H9 (cell line): Measurements from ENCODE around the gene UBE3B. TPM values are rescaled to one million over a fixed set of nuclear protein-coding genes. Genes with fewer than 3 reads are reported as not detected.

Experiments
- DNase-seq: peaks from one replicate; pipeline ENCODE4 v3.0.0-alpha.2; 2017
- H2AFZ ChIP-seq: one replicate; pipeline ENCODE4 v1.6.1; 2013; ENCODE audit warnings: mild to moderate bottlenecking, low read length, control low read depth, moderate library complexity
- H2AK5ac ChIP-seq: 2 replicates; pipeline ENCODE4 v1.6.1; 2013; ENCODE audit warnings: low read length, control low read depth, mixed read lengths; ENCODE audit not compliant: insufficient read length
- H2BK120ac ChIP-seq: one replicate; pipeline ENCODE4 v1.6.1; 2013; ENCODE audit warnings: low read depth, mild to moderate bottlenecking, low read length, control low read depth, inconsistent platforms; ENCODE audit not compliant: poor library complexity, severe bottlenecking
- H2BK12ac ChIP-seq: 2 replicates; pipeline ENCODE4 v1.6.1; 2013; ENCODE audit warnings: low read length, control low read depth, mixed read lengths, low read depth; ENCODE audit not compliant: insufficient read length
- H2BK15ac ChIP-seq: 2 replicates; pipeline ENCODE4 v1.6.1; 2013; ENCODE audit warnings: low read depth, low read length, control low read depth
- H2BK20ac ChIP-seq: one replicate; pipeline ENCODE4 v1.6.1; 2013; ENCODE audit warnings: low read depth, mild to moderate bottlenecking, low read length, control low read depth, inconsistent platforms; ENCODE audit not compliant: poor library complexity, severe bottlenecking
- H2BK5ac ChIP-seq: 2 replicates; pipeline ENCODE4 v1.6.1; 2013; ENCODE audit warnings: low read length, control low read depth, mixed read lengths; ENCODE audit not compliant: insufficient read length
- H3K14ac ChIP-seq: 2 replicates; pipeline ENCODE4 v1.6.1; 2013; ENCODE audit warnings: low read length, control low read depth; ENCODE audit not compliant: insufficient read depth
- H3K18ac ChIP-seq: 2 replicates; pipeline ENCODE4 v1.6.1; 2013; ENCODE audit warnings: low read depth, mild to moderate bottlenecking, mixed read lengths, low read length, control low read depth; ENCODE audit not compliant: insufficient read length
- H3K23ac ChIP-seq: 2 replicates; pipeline ENCODE4 v1.6.1; 2013; ENCODE audit warnings: low read length, control low read depth, mixed read lengths, low read depth; ENCODE audit not compliant: insufficient read length
- H3K23me2 ChIP-seq: 2 replicates; pipeline ENCODE4 v1.6.1; 2013; ENCODE audit warnings: low read depth, mild to moderate bottlenecking, mixed read lengths, low read length, control low read depth; ENCODE audit not compliant: insufficient read length, poor library complexity, severe bottlenecking
- H3K27ac ChIP-seq: 2 replicates; pipeline ENCODE4 v1.5.1; 2013; ENCODE audit warnings: low read length, control low read depth, mixed read lengths, low read depth; ENCODE audit not compliant: insufficient read length
- H3K27me3 ChIP-seq: 2 replicates; pipeline ENCODE4 v1.6.1; 2013; ENCODE audit warnings: low read length, control low read depth, inconsistent platforms; ENCODE audit not compliant: insufficient read depth
- H3K4ac ChIP-seq: 2 replicates; pipeline ENCODE4 v1.6.1; 2013; ENCODE audit warnings: low read depth, mild to moderate bottlenecking, control low read depth, inconsistent platforms, low read length, moderate library complexity
- H3K4me1 ChIP-seq: 2 replicates; pipeline ENCODE4 v1.6.1; 2013; ENCODE audit warnings: low read length, control low read depth, inconsistent platforms; ENCODE audit not compliant: insufficient read depth
- H3K4me2 ChIP-seq: 2 replicates; pipeline ENCODE4 v1.6.1; 2013; ENCODE audit warnings: low read length, control low read depth, mixed read lengths; ENCODE audit not compliant: insufficient read length, insufficient read depth
- H3K56ac ChIP-seq: 2 replicates; pipeline ENCODE4 v1.6.1; 2013; ENCODE audit warnings: low read depth, mild to moderate bottlenecking, mixed read lengths, low read length, control low read depth; ENCODE audit not compliant: insufficient read length
- H3K79me1 ChIP-seq: 2 replicates; pipeline ENCODE4 v1.6.1; 2013; ENCODE audit warnings: low read depth, mild to moderate bottlenecking, moderate library complexity, low read length, control low read depth, inconsistent platforms; ENCODE audit not compliant: insufficient read depth, poor library complexity, severe bottlenecking
- H3K79me2 ChIP-seq: 2 replicates; pipeline ENCODE4 v1.6.1; 2013; ENCODE audit warnings: low read length, control low read depth, inconsistent platforms; ENCODE audit not compliant: insufficient read depth
- H3K9ac ChIP-seq: 2 replicates; pipeline ENCODE4 v1.6.1; 2013; ENCODE audit warnings: low read length, control low read depth, mixed read lengths; ENCODE audit not compliant: insufficient read length; ENCODE audit errors: extremely low read depth
- H3K9me3 ChIP-seq: one replicate; pipeline ENCODE4 v1.6.1; 2013; ENCODE audit warnings: low read depth, low read length, inconsistent platforms; ENCODE audit not compliant: control insufficient read depth
- H3T11ph ChIP-seq: one replicate; pipeline ENCODE4 v1.6.1; 2013; ENCODE audit warnings: mild to moderate bottlenecking, low read length, control low read depth, inconsistent platforms
- H4K20me1 ChIP-seq: one replicate; pipeline ENCODE4 v1.6.1; 2013; ENCODE audit not compliant: control insufficient read depth, insufficient read length, insufficient read depth
- H4K5ac ChIP-seq: 2 replicates; pipeline ENCODE4 v1.6.1; 2013; ENCODE audit warnings: low read depth, mild to moderate bottlenecking, mixed read lengths, low read length, control low read depth; ENCODE audit not compliant: insufficient read length
- H4K8ac ChIP-seq: replicated peaks from 2 replicates; pipeline ENCODE4 v1.6.1; 2013; ENCODE audit warnings: low read length, control low read depth, mixed read lengths, low read depth; ENCODE audit not compliant: insufficient read length
- H4K91ac ChIP-seq: 2 replicates; pipeline ENCODE4 v1.6.1; 2013; ENCODE audit warnings: low read depth, mild to moderate bottlenecking, moderate library complexity, mixed read lengths, low read length, control low read depth; ENCODE audit not compliant: insufficient read length
- H3K27ac Mint-ChIP-seq, 3 experiments: 2 replicates in 2 of 3; 3 replicates in 1 of 3; pipeline ENCODE4 v1.8.0; 2020 to 2021; ENCODE audit warnings: mixed read lengths in 3 of 3, mild to moderate bottlenecking in 1 of 3, moderate library complexity in 1 of 3
- H3K27me3 Mint-ChIP-seq: 2 replicates; pipeline ENCODE4 v1.8.0; 2021; ENCODE audit warnings: low read depth, mild to moderate bottlenecking, moderate library complexity, mixed read lengths
- H3K36me3 Mint-ChIP-seq, 3 experiments: 2 replicates in 2 of 3; 3 replicates in 1 of 3; pipeline ENCODE4 v1.8.0; 2020 to 2021; ENCODE audit warnings: low read depth in 3 of 3, mixed read lengths in 3 of 3; ENCODE audit not compliant: insufficient read depth in 1 of 3
- H3K4me1 Mint-ChIP-seq, 2 experiments: 2 replicates each; pipeline ENCODE4 v1.8.0; 2020; ENCODE audit warnings: mixed read lengths in 2 of 2
- H3K4me3 Mint-ChIP-seq, 2 experiments: 2 replicates in 1 of 2; 3 replicates in 1 of 2; pipeline ENCODE4 v1.8.0; 2020 to 2021; ENCODE audit warnings: mild to moderate bottlenecking in 2 of 2, mixed read lengths in 2 of 2, moderate library complexity in 1 of 2
- H3K9me3 Mint-ChIP-seq, 2 experiments: 2 replicates in 1 of 2; 3 replicates in 1 of 2; pipeline ENCODE4 v1.8.0; 2020; ENCODE audit warnings: mild to moderate bottlenecking in 2 of 2, mixed read lengths in 2 of 2, moderate library complexity in 1 of 2
- CTCF ChIP-seq: fragments of 200-600 bp; sonication (generic); conservative IDR thresholded peaks from 3 replicates; pipeline ENCODE4 v1.8.0; 2021; ENCODE audit warnings: antibody characterized with exemption, mild to moderate bottlenecking
- WGBS: extraction: QIAGEN DNeasy Blood & Tissue Kit; methylation state at CpG from one replicate; pipeline ENCODE4 v1.1.7; 2013; ENCODE audit warnings: missing lambda C conversion rate, low lambda C conversion rate, mixed read lengths; ENCODE audit not compliant: insufficient read length; ENCODE audit errors: extremely low coverage; 5-methylcytosine and 5-hydroxymethylcytosine counted together
- total RNA-seq: library from RNA; stranded (reverse); gene quantifications from 2 replicates; pipeline ENCODE4 v1.2.1, GENCODE V29; 2021

The UBE3B gene
- total RNA-seq, 1 experiment from 2014 or later = 24.2 TPM

GRCh38 chr12:109533487-109533740, 56.0 kb downstream of the UBE3B start:
- H2BK15ac ChIP-seq = no peak overlapping the region
- no peak overlapping the region for H3K18ac ChIP-seq
- H4K91ac ChIP-seq = no peak overlapping the region
- peaks cover 10 to 13% of the 10 kb centered on the region in 2 experiments for H3K4me1 Mint-ChIP-seq
- H3K27me3 ChIP-seq = no peaks in the 10 kb centered on the region
- H3K4me2 ChIP-seq = no peak overlapping the region
- H2BK12ac ChIP-seq = no peak overlapping the region
- no peak overlapping the region for H2AFZ ChIP-seq
- no peak overlapping the region for H2AK5ac ChIP-seq
- H3K23ac ChIP-seq = no peak overlapping the region
- no peak overlapping the region for H2BK20ac ChIP-seq
- no peak overlapping the region for H3K4me3 Mint-ChIP-seq
- H3K79me2 ChIP-seq = no peaks in the 10 kb centered on the region
- no peaks in the 10 kb centered on the region for H3K9me3 ChIP-seq
- H4K5ac ChIP-seq = no peak overlapping the region
- 0 out of 2 replicates have a peak, but pooled peaks cover 4% of the 10 kb centered on the region for H3K4me1 ChIP-seq
- H2BK120ac ChIP-seq = no peak overlapping the region
- no peak overlapping the region for H3K9ac ChIP-seq
- WGBS = no CpG with 5 or more reads among the region's 8 CpGs
- H3K27ac ChIP-seq = no peak overlapping the region
- no peak overlapping the region for H4K8ac ChIP-seq
- no peak overlapping the region for H3K4ac ChIP-seq
- H3T11ph ChIP-seq = no peak overlapping the region
- H2BK5ac ChIP-seq = no peak overlapping the region
- peaks cover 2 to 10% (median 9%) of the 10 kb centered on the region in 3 experiments; a peak in 4 of 7 replicates for H3K36me3 Mint-ChIP-seq
- peak overlapping the region in 2 of 3 experiments; percentile 64 to 79; a peak in 2 of 7 replicates for H3K27ac Mint-ChIP-seq
- H3K56ac ChIP-seq = no peak overlapping the region
- H3K9me3 Mint-ChIP-seq = no peaks in the 10 kb centered on the region
- no peaks in the 10 kb centered on the region for H3K23me2 ChIP-seq
- H3K14ac ChIP-seq = no peak overlapping the region
- no peaks in the 10 kb centered on the region for H3K79me1 ChIP-seq
- no peak for DNase-seq
- H3K27me3 Mint-ChIP-seq = no peaks in the 10 kb centered on the region
- H4K20me1 ChIP-seq = no peaks in the 10 kb centered on the region
- no peak for TF ChIP-seq CTCF
